Stomach (tissue), 4 donors: Measurements from ENCODE around the gene PCDH7.

Experiments
- POLR2A ChIP-seq, 4 donors: fragments of 450-650 bp; IDR thresholded peaks; one replicate each; pipeline ENCODE4 v1.6.1; 2016; ENCODE audit warnings: antibody characterized with exemption in 4 of 4, control low read depth in 2 of 4, mild to moderate bottlenecking in 1 of 4, moderate library complexity in 1 of 4
- POLR2AphosphoS5 ChIP-seq, 3 donors: sonication (generic); formaldehyde crosslinking; IDR thresholded peaks; one replicate each; pipeline ENCODE4 v1.6.1; 2016; ENCODE audit warnings: antibody characterized with exemption in 3 of 3
- TF ChIP-seq, protein P1 (sequence below), 7 experiments: fragments of 450-650 bp in 4 of 7; fragments of 200-600 bp in 3 of 7; sonication (generic) in 3 of 7; IDR thresholded peaks; one replicate each; pipeline ENCODE4 v1.5.1; 2016 to 2019; ENCODE audit warnings: antibody characterized with exemption in 7 of 7, control low read depth in 2 of 7, mild to moderate bottlenecking in 1 of 7

DNA sequence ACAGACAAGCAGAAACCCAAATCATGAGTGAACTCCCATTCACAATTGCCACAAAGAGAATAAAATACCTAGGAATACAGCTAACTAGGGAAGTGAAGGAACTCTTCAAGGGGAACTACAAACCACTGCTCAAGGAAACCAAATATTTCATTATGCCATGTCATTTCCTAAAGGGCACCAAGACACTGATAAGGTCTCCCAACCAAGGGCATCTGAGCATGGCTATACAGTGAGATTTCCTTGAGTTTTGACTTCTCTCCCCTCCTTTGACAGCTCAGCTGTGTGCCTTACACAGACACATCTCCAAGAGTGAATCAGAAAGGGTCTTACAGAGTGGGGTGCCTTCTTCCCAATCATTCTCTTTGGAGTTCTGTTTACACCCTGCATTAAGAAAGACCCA is 40.4 kb downstream of the PCDH7 start:
- TF ChIP-seq POLR2A (IDR thresholded peaks at IDR 0.05) (no peak), POLR2AphosphoS5 (IDR thresholded peaks at IDR 0.05) (no peak)
- TF ChIP-seq, protein P1, sequence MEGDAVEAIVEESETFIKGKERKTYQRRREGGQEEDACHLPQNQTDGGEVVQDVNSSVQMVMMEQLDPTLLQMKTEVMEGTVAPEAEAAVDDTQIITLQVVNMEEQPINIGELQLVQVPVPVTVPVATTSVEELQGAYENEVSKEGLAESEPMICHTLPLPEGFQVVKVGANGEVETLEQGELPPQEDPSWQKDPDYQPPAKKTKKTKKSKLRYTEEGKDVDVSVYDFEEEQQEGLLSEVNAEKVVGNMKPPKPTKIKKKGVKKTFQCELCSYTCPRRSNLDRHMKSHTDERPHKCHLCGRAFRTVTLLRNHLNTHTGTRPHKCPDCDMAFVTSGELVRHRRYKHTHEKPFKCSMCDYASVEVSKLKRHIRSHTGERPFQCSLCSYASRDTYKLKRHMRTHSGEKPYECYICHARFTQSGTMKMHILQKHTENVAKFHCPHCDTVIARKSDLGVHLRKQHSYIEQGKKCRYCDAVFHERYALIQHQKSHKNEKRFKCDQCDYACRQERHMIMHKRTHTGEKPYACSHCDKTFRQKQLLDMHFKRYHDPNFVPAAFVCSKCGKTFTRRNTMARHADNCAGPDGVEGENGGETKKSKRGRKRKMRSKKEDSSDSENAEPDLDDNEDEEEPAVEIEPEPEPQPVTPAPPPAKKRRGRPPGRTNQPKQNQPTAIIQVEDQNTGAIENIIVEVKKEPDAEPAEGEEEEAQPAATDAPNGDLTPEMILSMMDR (IDR thresholded peaks at IDR 0.05): no peak
